PC-3 (cell line): ENCODE results near the gene IL21R. TPM values are rescaled to one million over a fixed set of nuclear protein-coding genes. Genes with fewer than 3 reads are reported as not detected.

Experiments used
- ATAC-seq: fragments of 200-7000 bp; cut with Tn5 transposase; 2 replicates; pipeline ENCODE4 v1.9.1; 2020; ENCODE audit warnings: mild to moderate bottlenecking, moderate library complexity
- BruUV-seq: library from RNA; stranded (reverse); fragments of 400-500 nt; replicated peaks from 2 replicates; lab custom pipeline; 2021; lab: Mats Ljungman, UMichigan
- CTCF ChIA-PET: fragments of 300-600 bp; sonication (Branson Sonifier 250); formaldehyde crosslinking; loops from one replicate; lab custom pipeline; 2022; ENCODE audit warnings: antibody characterized with exemption; lab: Charles Lee
- POLR2A ChIA-PET: fragments of 300-600 bp; sonication (Branson Sonifier 250); formaldehyde crosslinking; loops from one replicate; lab custom pipeline; 2022; ENCODE audit warnings: antibody characterized with exemption; ENCODE audit not compliant: unreplicated experiment; lab: Charles Lee
- DNase-seq: peaks from one replicate; pipeline ENCODE4 v3.0.0-alpha.2; 2015
- H2AFZ ChIP-seq: fragments of 300-600 bp; sonication (generic); 2 replicates; pipeline ENCODE4 v1.6.0; 2016; ENCODE audit warnings: antibody characterized with exemption, low read length
- H3F3A ChIP-seq: fragments of 300-600 bp; sonication (generic); one replicate; pipeline ENCODE4 v1.6.0; 2017; ENCODE audit warnings: antibody characterized with exemption, low read length, control low read depth, mild to moderate bottlenecking; ENCODE audit not compliant: unreplicated experiment
- H3K27ac ChIP-seq: fragments of 300-600 bp; sonication (generic); 2 replicates; pipeline ENCODE4 v1.5.1; 2016; ENCODE audit warnings: mild to moderate bottlenecking, low read length
- H3K27me3 ChIP-seq: fragments of 300-600 bp; sonication (generic); 2 replicates; pipeline ENCODE4 v1.6.1; 2016; ENCODE audit warnings: low read length, mixed read lengths
- H3K36me3 ChIP-seq: fragments of 300-600 bp; sonication (generic); 2 replicates; pipeline ENCODE4 v1.6.1; 2016; ENCODE audit warnings: low read depth, mixed run types, low read length, mixed read lengths
- H3K4me1 ChIP-seq: fragments of 300-600 bp; sonication (generic); 2 replicates; pipeline ENCODE4 v1.5.1; 2016; ENCODE audit warnings: low read length; ENCODE audit not compliant: insufficient read depth
- H3K4me2 ChIP-seq: fragments of 300-600 bp; sonication (generic); 2 replicates; pipeline ENCODE4 v1.6.0; 2016; ENCODE audit warnings: low read length
- H3K4me3 ChIP-seq: fragments of 300-600 bp; sonication (generic); 2 replicates; pipeline ENCODE4 v1.5.1; 2016; ENCODE audit warnings: mild to moderate bottlenecking, low read length, mixed read lengths
- H3K79me2 ChIP-seq: fragments of 300-600 bp; sonication (generic); 2 replicates; pipeline ENCODE4 v1.6.1; 2017; ENCODE audit warnings: low read length, mixed read lengths
- H3K9ac ChIP-seq: fragments of 300-600 bp; sonication (generic); 2 replicates; pipeline ENCODE4 v1.6.0; 2016; ENCODE audit warnings: mild to moderate bottlenecking, low read length
- H3K9me2 ChIP-seq: fragments of 300-600 bp; sonication (generic); replicated peaks from 2 replicates; pipeline ENCODE4 v1.6.1; 2016; ENCODE audit warnings: mixed run types, low read length, mixed read lengths
- H3K9me3 ChIP-seq: fragments of 300-600 bp; sonication (generic); 2 replicates; pipeline ENCODE4 v1.6.1; 2016; ENCODE audit warnings: low read length, mixed read lengths
- H4K20me1 ChIP-seq: fragments of 300-600 bp; sonication (generic); 2 replicates; pipeline ENCODE4 v1.6.1; 2016; ENCODE audit warnings: low read length, mixed read lengths
- CTCF ChIP-seq: fragments of 300-600 bp; sonication (generic); conservative IDR thresholded peaks from 2 replicates; pipeline ENCODE4 v1.5.1; 2017; ENCODE audit warnings: antibody characterized with exemption, low read depth, mild to moderate bottlenecking, low read length
- EZH2 ChIP-seq: fragments of 300-600 bp; sonication (generic); IDR thresholded peaks from one replicate; pipeline ENCODE4 v1.6.1; 2017; ENCODE audit warnings: antibody characterized with exemption, mild to moderate bottlenecking, low read length; ENCODE audit not compliant: unreplicated experiment
- EZH2phosphoT487 ChIP-seq: fragments of 300-600 bp; sonication (generic); IDR thresholded peaks from 2 replicates; pipeline ENCODE4 v1.6.1; 2018; ENCODE audit warnings: mild to moderate bottlenecking, antibody characterized with exemption, low read length, borderline replicate concordance
- intact Hi-C: fragments of 100-400 bp; cut with micrococcal nuclease; formaldehyde crosslinking; loops from 2 replicates; pipeline ENCODE4 v1.9.0; 2023
- total RNA-seq: library from RNA; depleted of rRNA; stranded (reverse); fragments of >200 nt; gene quantifications from 2 replicates; pipeline ENCODE4 v1.2.3, GENCODE V29; 2014

The IL21R gene
- total RNA-seq, 1 experiment from 2014 or later = 0.55 TPM

DNA sequence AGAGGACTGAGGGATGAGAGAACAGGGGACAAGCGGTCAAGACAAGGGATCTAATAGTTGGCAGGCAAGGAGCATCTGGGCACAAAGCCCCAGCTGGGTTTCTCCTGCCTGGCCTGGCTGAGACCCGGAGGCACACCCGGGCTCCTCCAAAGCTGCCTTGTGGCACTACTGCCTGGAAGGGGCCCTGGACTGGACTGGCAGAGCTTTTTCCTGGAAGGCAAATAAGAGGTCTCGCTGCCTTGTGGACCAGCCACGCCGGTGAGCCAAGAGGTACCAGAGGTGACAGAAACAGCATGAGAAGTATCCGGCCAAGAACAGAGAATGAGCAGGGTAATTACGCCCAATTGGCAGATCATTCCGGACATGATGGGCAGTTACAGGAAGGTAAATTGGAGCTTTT is 83.2 kb downstream of the IL21R start:
- ATAC-seq = no peak
- intact Hi-C loops = no loop called here
- DNase-seq = no peak
- Histone ChIP-seq H3K27me3 (no peaks in the 10 kb centered on the region), H3F3A (no peaks in the 10 kb centered on the region), H2AFZ (no peak overlapping the region), H3K9ac (no peak overlapping the region), H4K20me1 (no peaks in the 10 kb centered on the region), H3K4me3 (no peak overlapping the region), H3K27ac (no peak overlapping the region), H3K36me3 (peaks cover 5% of the 10 kb centered on the region), H3K4me1 (no peaks in the 10 kb centered on the region), H3K79me2 (no peaks in the 10 kb centered on the region), H3K9me2 (no peaks in the 10 kb centered on the region), H3K4me2 (no peak overlapping the region), H3K9me3 (no peaks in the 10 kb centered on the region)
- TF ChIP-seq EZH2phosphoT487 (no peak), EZH2 (no peak), CTCF (no peak)
- CTCF ChIA-PET = no interaction called here
- POLR2A ChIA-PET = no interaction called here
- BruUV-seq = no TSS peak

- CTCF ChIA-PET = no interaction called here
- intact Hi-C loops = no loop called here
These were observed 83.8 kb downstream of the IL21R start for GRCh38 chr16:27485811-27486210.

More at GRCh38 chr16:27485811-27486210, 83.8 kb downstream of the IL21R start:
- Histone ChIP-seq H3K4me2 (no peak overlapping the region), H3K4me3 (no peak overlapping the region), H2AFZ (no peak overlapping the region), H3K79me2 (no peaks in the 10 kb centered on the region), H3K9ac (no peak overlapping the region), H3K4me1 (no peaks in the 10 kb centered on the region), H3K27me3 (no peaks in the 10 kb centered on the region), H3K27ac (no peak overlapping the region), H3F3A (no peaks in the 10 kb centered on the region), H4K20me1 (no peaks in the 10 kb centered on the region), H3K9me2 (no peaks in the 10 kb centered on the region), H3K36me3 (peaks cover 5% of the 10 kb centered on the region), H3K9me3 (no peaks in the 10 kb centered on the region)
- TF ChIP-seq EZH2phosphoT487 = no peak
- no peak for TF ChIP-seq CTCF
- TF ChIP-seq EZH2 = no peak
- no TSS peak for BruUV-seq
- POLR2A ChIA-PET = no interaction called here
- ATAC-seq (no peak), DNase-seq (no peak)
